Measurements from ENCODE around the gene LRFN2. TPM values are rescaled to one million over a fixed set of nuclear protein-coding genes. Genes with fewer than 3 reads are reported as not detected.

LRFN2 gene
- total RNA-seq, 2 experiments from 2014 or later: 0.08 TPM; not detected in 1

DNA sequence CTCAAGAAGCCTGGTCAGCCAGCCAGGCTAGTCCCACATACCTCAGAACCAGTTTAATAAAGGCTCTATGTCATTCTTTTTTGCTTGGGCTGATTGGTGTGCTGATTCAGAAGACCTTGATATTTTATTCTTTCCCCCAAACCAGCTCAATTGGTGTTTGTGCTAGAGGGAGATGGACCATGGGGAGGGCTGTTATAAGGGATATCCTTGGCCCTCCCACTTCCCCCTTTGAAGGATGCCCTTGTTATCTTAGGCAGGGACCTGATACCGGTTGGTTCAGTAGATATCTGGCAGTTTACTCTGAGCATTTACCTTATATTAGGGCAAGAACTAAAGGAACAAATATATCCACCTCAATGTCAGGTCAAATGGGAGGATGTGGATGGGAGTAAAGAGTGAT lies 207.4 kb downstream of the LRFN2 start:
- peaks cover 4% of the 10 kb centered on the region for H3K9me3 Mint-ChIP-seq
- no peak overlapping the region for H3K4me3 Mint-ChIP-seq
- no peak overlapping the region for H3K27ac Mint-ChIP-seq
- H3K27me3 Mint-ChIP-seq: peaks cover 4% of the 10 kb centered on the region
- ChIA-PET CTCF (no interaction called here), POLR2A (no interaction called here)
- H3K4me1 Mint-ChIP-seq: no peaks in the 10 kb centered on the region
- no peak for DNase-seq
- H3K36me3 Mint-ChIP-seq (ENCODE audit: low read depth): no peaks in the 10 kb centered on the region

DNA sequence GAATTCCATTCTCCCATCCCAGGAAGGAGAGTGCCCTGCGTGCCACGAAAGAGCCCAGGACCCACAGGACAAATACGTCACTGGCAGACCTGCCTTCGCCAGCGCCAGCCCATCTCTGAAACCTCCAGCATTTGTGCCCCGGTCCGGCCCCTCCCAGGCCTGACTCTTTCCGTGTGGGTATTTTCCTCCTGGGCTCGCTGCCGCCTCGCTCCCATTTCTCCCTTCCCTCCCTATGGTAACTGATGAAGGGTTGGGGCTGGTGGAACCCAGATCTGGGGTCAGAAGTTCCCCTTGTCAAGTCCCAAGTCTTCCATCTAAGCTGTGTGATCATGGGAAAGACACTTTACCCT lies 208.5 kb downstream of the LRFN2 start:
- no peak overlapping the region for H3K4me3 Mint-ChIP-seq
- H3K9me3 Mint-ChIP-seq: peaks cover 4% of the 10 kb centered on the region
- no peaks in the 10 kb centered on the region for H3K36me3 Mint-ChIP-seq (ENCODE audit: low read depth)
- ChIA-PET CTCF (no interaction called here), POLR2A (no interaction called here)
- H3K4me1 Mint-ChIP-seq: no peaks in the 10 kb centered on the region
- H3K27ac Mint-ChIP-seq: no peak overlapping the region
- DNase-seq: no peak
- H3K27me3 Mint-ChIP-seq: peaks cover 4% of the 10 kb centered on the region

DNA sequence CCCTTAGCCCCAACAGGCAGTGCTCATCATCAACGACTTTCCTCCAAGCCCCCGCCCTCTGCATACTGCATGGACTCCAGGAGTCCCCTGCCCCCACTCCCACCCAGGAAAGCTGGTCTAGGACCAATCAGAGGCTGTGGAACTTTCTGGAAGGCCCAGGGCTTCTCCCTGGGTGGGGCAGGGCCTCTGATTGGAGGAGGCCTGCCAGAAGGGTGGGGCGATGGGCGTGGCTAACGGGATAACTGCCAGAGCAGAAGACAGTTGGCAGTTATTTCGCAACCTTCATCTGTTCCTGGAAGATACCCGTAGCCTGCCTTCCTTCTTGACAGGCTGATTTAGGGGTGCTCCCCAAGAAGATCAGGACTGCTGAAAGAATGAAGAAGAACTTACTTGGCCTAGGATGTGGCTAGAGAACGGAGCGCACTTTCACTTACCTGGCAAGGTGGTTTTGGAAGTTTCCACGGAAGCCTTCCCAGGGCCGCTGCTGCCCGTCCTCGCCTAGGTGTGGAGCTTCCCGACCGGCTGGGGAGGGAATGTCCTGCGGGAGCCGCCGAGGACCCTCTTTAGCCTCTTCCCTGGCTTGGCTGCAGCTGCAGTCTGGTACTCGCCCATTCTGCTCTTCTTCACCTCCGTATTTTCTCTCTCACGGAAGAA lies 209.0 kb downstream of the LRFN2 start:
- H3K4me3 Mint-ChIP-seq: no peak overlapping the region
- no peak for DNase-seq
- peaks cover 4% of the 10 kb centered on the region for H3K9me3 Mint-ChIP-seq
- H3K36me3 Mint-ChIP-seq (ENCODE audit: low read depth): no peaks in the 10 kb centered on the region
- CTCF ChIA-PET: no interaction called here
- H3K4me1 Mint-ChIP-seq: no peaks in the 10 kb centered on the region
- POLR2A ChIA-PET: no interaction called here
- H3K27me3 Mint-ChIP-seq: peaks cover 4% of the 10 kb centered on the region
- no peak overlapping the region for H3K27ac Mint-ChIP-seq

DNA sequence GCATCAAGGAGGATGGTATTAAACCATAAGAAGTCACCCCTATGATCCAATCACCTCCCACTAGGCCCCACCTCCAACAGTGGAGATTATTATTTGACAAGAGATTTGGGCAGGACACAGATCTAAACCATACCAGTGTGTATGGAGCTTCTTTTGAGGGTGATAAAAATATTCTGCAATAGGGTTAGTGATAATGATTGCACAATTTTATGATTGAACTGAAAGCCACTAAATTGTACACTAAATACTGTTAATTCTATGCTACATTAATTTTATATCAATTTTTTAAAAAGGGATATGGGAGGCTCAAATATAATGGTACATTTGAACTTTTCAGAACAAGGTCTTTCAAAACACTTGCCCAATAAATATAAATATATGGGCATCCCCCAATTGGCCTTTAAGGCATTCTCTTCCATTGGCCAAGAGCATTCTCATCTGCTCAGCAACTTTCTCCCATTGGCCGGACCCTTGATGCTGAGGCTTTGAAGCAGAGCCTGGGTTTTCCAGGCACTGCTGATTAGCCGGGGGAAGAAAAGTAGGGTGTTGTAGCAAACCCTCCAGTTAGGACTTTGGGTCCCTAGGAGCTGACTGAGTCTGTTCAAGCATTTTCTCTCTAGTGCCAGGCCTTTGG lies 209.9 kb downstream of the LRFN2 start:
- DNase-seq: no peak
- no peak overlapping the region for H3K4me3 Mint-ChIP-seq
- H3K27me3 Mint-ChIP-seq: peaks cover 2% of the 10 kb centered on the region
- no peak overlapping the region for H3K27ac Mint-ChIP-seq
- H3K4me1 Mint-ChIP-seq: peaks cover 1% of the 10 kb centered on the region
- CTCF ChIA-PET: no interaction called here
- POLR2A ChIA-PET: no interaction called here
- H3K9me3 Mint-ChIP-seq: peaks cover 4% of the 10 kb centered on the region
- no peaks in the 10 kb centered on the region for H3K36me3 Mint-ChIP-seq (ENCODE audit: low read depth)

DNA sequence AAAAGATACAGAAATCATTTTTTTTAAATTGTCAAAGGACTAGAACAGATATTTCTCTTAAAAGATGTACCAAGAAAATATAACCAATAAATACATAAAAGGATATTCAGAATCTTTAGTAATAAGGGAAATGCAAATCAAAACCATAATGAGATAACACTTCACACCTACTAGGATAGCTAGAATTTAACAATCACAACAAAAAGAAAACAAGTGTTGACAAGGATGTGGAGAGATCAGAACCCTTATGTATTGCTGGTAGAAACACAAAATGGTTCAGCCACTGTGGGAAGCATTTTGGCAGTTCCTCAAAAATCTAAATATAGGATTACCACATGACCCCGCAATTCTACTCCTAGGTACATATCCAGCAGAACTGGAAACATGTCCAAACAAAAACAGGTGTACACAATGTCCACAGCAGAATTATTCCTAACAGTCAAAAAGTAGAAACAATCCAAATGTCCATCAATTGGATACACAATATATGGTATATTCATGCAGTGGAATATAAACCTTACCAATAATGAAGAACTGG lies 211.0 kb downstream of the LRFN2 start:
- peaks cover 10% of the 10 kb centered on the region for H3K4me1 Mint-ChIP-seq
- peaks cover 11% of the 10 kb centered on the region for H3K9me3 Mint-ChIP-seq
- no peak overlapping the region for H3K4me3 Mint-ChIP-seq
- no peak for DNase-seq
- ChIA-PET CTCF (no interaction called here), POLR2A (no interaction called here)
- H3K27me3 Mint-ChIP-seq: no peaks in the 10 kb centered on the region
- H3K27ac Mint-ChIP-seq: no peak overlapping the region
- H3K36me3 Mint-ChIP-seq (ENCODE audit: low read depth): peaks cover 3% of the 10 kb centered on the region

DNA sequence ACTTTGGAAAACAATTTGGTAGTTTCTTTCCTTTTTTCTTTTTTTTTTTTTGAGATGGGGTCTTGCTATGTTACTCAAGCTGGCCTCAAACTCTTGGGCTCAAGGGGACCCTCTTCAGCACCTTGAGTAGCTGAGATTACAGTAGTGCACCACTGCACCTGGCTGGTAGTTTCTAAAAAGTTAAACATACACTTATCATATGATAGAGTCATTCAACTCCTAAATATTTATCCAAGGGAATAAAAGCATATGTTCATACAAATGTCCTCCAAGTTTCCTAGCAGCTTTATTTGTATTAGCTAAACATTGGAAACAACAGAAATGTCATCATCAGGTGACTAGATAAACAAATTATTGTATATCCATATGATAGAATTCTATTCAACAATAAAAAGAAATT lies 213.9 kb downstream of the LRFN2 start:
- CTCF ChIA-PET: no interaction called here
- no peak overlapping the region for H3K27ac Mint-ChIP-seq
- no peak for DNase-seq
- POLR2A ChIA-PET: no interaction called here
- H3K4me1 Mint-ChIP-seq: peaks cover 28% of the 10 kb centered on the region
- peaks cover 10% of the 10 kb centered on the region for H3K9me3 Mint-ChIP-seq
- peaks cover 3% of the 10 kb centered on the region for H3K36me3 Mint-ChIP-seq (ENCODE audit: low read depth)
- H3K27me3 Mint-ChIP-seq: no peaks in the 10 kb centered on the region
- H3K4me3 Mint-ChIP-seq: no peak overlapping the region

DNA sequence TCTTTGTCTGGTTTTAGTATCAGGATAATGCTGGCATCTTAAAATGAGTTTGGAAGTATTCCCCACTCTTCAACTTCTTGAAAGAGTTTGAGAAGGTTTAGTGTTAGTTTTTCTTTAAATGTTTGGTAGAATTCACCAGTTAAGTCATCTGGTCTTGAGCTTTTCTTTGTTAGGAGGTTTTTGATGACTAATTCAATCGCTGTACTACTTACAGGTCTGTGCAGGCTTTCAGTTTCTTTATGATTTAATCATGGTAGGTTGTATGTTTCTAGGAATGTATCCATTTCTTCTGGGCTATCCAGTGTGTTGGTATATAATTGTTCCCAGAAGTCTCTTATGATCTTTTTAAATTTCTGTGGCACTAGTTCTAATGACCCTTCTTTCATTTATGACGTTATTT lies 215.5 kb downstream of the LRFN2 start:
- ChIA-PET POLR2A (no interaction called here), CTCF (no interaction called here)
- no peak overlapping the region for H3K4me3 Mint-ChIP-seq
- peaks cover 28% of the 10 kb centered on the region for H3K4me1 Mint-ChIP-seq
- H3K27me3 Mint-ChIP-seq: no peaks in the 10 kb centered on the region
- no peak for DNase-seq
- peaks cover 3% of the 10 kb centered on the region for H3K36me3 Mint-ChIP-seq (ENCODE audit: low read depth)
- peak overlapping the region; percentile 2 for H3K27ac Mint-ChIP-seq
- H3K9me3 Mint-ChIP-seq: peaks cover 10% of the 10 kb centered on the region

DNA sequence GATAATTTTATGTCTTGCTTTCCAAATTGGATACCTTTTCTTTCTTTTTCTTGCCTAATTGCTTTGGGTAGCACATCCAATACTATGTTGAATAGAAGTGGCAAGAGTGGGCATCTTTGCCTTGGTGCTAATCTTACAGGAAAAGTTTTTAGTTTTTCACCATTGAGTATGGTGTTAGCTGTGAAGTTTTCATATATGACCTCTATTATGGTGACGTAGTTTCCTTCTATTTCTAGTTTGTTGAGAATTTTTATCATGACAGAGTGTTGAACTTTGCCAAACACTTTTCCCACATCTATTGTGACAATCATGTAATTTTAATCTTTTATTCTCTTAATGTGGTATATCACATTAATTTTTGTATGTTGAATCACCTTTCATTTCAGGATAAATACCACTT lies 216.1 kb downstream of the LRFN2 start:
- H3K36me3 Mint-ChIP-seq (ENCODE audit: low read depth): peaks cover 3% of the 10 kb centered on the region
- peaks cover 13% of the 10 kb centered on the region for H3K9me3 Mint-ChIP-seq
- no peak overlapping the region for H3K27ac Mint-ChIP-seq
- no peak for DNase-seq
- H3K4me1 Mint-ChIP-seq: peaks cover 28% of the 10 kb centered on the region
- ChIA-PET POLR2A (no interaction called here), CTCF (no interaction called here)
- no peaks in the 10 kb centered on the region for H3K27me3 Mint-ChIP-seq
- no peak overlapping the region for H3K4me3 Mint-ChIP-seq

DNA sequence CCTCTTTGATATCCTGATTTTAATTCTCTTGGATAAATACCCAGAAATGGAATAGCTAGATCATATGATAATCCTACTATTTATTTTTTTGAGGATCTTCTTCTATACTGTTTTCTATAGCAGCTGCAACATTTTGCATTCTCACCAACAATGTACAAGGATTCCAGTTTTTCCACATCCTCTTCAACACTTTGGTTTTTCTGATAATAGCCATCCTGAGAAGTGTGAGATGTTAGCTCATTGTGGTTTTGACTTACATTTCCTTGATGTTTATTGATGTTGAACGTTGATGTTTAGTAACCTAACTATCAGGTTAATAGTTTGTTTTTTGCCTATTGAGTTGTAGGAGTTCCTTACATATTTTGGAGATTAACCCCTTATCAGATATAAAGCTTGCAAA lies 217.3 kb downstream of the LRFN2 start:
- ChIA-PET POLR2A (no interaction called here), CTCF (no interaction called here)
- Mint-ChIP-seq H3K9me3 (peaks cover 13% of the 10 kb centered on the region), H3K27ac (peak overlapping the region; percentile 27), H3K4me3 (no peak overlapping the region), H3K4me1 (peaks cover 28% of the 10 kb centered on the region), H3K36me3 (ENCODE audit: low read depth) (peaks cover 3% of the 10 kb centered on the region), H3K27me3 (peaks cover 6% of the 10 kb centered on the region)
- no peak for DNase-seq

DNA sequence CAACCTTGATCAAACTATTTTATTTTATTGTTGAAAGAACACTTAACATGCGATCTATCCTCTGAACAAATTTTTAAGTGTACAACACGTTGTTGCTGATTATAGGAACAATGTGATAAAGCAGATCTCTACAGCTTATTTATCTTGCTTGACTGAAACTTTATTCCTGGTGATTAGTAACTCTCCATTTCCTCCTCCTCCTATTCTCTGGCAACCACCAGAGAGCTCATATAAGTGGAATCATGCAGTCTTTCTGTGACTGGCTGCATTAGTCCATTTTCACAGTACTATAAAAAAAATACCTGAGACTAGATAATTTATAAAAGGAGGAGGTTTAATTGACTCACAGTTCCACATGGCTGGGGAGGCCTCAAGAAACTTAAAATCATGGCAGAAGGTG lies 218.1 kb downstream of the LRFN2 start:
- peaks cover 13% of the 10 kb centered on the region for H3K9me3 Mint-ChIP-seq
- peaks cover 28% of the 10 kb centered on the region for H3K4me1 Mint-ChIP-seq
- POLR2A ChIA-PET: no interaction called here
- CTCF ChIA-PET: no interaction called here
- peaks cover 3% of the 10 kb centered on the region for H3K36me3 Mint-ChIP-seq (ENCODE audit: low read depth)
- H3K27ac Mint-ChIP-seq: no peak overlapping the region
- no peak overlapping the region for H3K4me3 Mint-ChIP-seq
- no peak for DNase-seq
- peaks cover 8% of the 10 kb centered on the region for H3K27me3 Mint-ChIP-seq

DNA sequence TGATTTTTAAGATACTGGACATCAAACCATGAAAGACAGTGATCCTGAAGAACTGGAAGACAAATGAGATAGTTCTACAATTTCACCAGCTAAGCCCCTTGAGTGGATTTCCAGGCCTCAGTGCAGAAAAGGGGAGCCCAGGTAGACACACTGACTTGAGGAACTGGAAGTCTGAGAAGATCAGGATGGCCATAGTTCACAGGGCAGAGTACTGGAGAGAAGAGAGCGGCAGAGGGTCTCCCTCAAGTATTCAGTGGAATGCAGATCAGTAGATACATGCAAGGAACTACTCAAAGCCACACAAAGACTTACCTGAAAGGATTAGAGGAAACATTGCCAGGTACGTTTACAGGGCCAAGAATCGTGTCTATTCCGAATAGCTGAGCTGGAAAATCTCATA lies 224.3 kb downstream of the LRFN2 start:
- DNase-seq: no peak
- CTCF ChIA-PET: no interaction called here
- H3K27me3 Mint-ChIP-seq: peaks cover 25% of the 10 kb centered on the region

DNA sequence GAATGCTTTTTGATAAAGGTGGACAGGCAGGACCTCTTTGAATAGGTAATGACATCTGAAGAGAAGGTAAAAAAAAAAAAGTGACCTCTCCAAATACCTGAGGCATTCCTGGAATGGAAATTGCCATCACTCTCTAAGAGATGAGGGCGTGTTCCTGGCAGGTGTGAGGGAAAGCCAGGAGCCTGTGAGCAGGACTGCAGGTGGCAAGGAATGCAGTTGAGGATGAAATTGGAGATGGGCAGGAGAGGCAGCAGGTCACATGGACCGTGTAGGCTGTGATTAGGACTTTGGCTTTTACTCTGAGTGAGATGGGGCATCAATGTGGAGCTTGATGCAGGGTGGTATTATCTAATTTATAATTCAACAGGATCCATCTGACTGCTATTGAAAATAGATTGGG lies 227.4 kb downstream of the LRFN2 start:
- Mint-ChIP-seq H3K27ac (no peak overlapping the region), H3K4me1 (peaks cover 10% of the 10 kb centered on the region), H3K27me3 (peaks cover 19% of the 10 kb centered on the region), H3K4me3 (no peak overlapping the region), H3K9me3 (no peaks in the 10 kb centered on the region), H3K36me3 (ENCODE audit: low read depth) (no peaks in the 10 kb centered on the region)
- ChIA-PET CTCF (no interaction called here), POLR2A (no interaction called here)
- DNase-seq: no peak

More for the DNA sequence above, 224.3 kb downstream of the LRFN2 start:
- POLR2A ChIA-PET: no interaction called here
- Mint-ChIP-seq H3K4me3 (no peak overlapping the region), H3K36me3 (ENCODE audit: low read depth) (no peaks in the 10 kb centered on the region), H3K4me1 (no peaks in the 10 kb centered on the region), H3K9me3 (peaks cover 3% of the 10 kb centered on the region), H3K27ac (no peak overlapping the region)

DNA sequence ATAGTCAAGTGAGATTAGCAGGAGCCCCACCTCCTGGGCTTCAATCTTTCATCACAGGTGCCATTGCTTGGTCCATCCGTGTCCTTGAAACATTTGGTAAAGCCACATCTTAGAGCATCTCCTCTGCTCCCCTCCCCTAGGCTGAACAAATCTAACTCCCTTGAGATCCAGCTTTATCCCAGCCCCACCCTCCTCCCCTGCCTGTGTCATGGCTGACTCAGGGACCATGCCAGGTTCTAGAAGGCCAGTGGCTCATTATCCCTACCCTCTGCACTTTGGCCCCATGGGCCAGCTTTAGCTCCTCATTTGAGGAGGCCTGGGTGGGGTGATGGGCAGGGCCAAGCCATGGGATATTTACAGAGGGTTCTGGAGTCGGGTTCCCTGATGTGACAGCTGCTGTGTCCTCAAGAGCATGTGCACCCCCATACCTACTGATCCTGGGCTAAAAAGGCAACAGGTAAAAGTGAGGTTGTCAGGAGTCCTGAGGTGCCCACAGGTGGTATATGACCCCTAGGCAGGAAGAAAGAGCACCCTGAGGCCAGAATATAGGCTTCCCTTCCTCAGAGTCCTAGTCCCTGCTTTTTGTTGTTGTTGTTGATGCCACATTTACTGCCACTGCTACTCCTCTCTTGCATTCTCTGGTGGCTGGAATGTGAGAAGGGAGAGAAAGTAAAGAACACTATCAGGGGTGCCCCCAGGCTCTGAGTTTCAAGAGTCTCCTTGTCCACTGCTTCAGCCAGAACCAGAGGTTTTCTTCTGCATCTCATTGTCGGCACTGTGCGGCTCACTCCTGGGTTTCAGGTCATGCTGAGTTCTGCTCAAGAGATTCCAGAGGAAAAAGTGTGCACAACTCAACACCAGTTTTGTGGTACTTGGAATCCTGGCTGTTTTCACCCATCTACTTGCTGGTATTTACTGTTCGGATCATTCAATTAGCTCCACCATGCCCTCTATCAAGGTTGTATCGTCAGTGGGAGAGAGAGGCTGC lies 228.4 kb downstream of the LRFN2 start:
- no peak overlapping the region for H3K4me3 Mint-ChIP-seq
- CTCF ChIA-PET: no interaction called here
- H3K36me3 Mint-ChIP-seq (ENCODE audit: low read depth): no peaks in the 10 kb centered on the region

More for the DNA sequence above, 228.4 kb downstream of the LRFN2 start:
- POLR2A ChIA-PET: no interaction called here
- Mint-ChIP-seq H3K9me3 (no peaks in the 10 kb centered on the region), H3K27ac (no peak overlapping the region), H3K27me3 (peaks cover 15% of the 10 kb centered on the region), H3K4me1 (peaks cover 10% of the 10 kb centered on the region)
- DNase-seq: no peak

Data from activated CD4-positive, alpha-beta memory T cell treated with anti-CD3 and anti-CD28 coated beads, Interleukin-2, amount 10 ng/mL, durations not matched to agents 7 days and 5 days (primary cell).